K562 (cell line): Measurements from ENCODE around the gene IL34. TPM values are rescaled to one million over a fixed set of nuclear protein-coding genes. Genes with fewer than 3 reads are reported as not detected.

ENCODE experiments used
- ATAC-seq: fragments of 200-7000 bp; cut with Tn5 transposase; 3 replicates; pipeline ENCODE4 v1.9.1; 2020; ENCODE audit warnings: moderate library complexity
- BruUV-seq: library from RNA; stranded (reverse); fragments of 400-500 nt; replicated peaks from 2 replicates; lab custom pipeline; 2021; lab: Mats Ljungman, UMichigan
- CTCF ChIA-PET: fragments of 300-600 bp; formaldehyde crosslinking; extraction: SDS; loops from one replicate; lab custom pipeline; 2021; ENCODE audit warnings: low intra/inter-chr PET ratio; lab: Yijun Ruan, JAX
- POLR2A ChIA-PET: fragments of 300-600, 350-650 bp; sonication (Branson Sonifier 250); formaldehyde crosslinking; extraction: SDS; loops from one replicate; lab custom pipeline; 2021; ENCODE audit warnings: antibody characterized with exemption, inconsistent platforms; lab: Yijun Ruan, JAX
- DNase-seq, 4 experiments: peaks; one replicate each; pipeline versions ENCODE4 v3.0.0 to v3.0.0-alpha.2; 2011 to 2018; ENCODE audit warnings: low spot score in 3 of 4, mixed read lengths in 3 of 4; ENCODE audit errors: extremely low read depth in 1 of 4
- FAIRE-seq: peaks from 2 replicates; lab custom pipeline; 2011; peaks lifted over from hg19 to GRCh38; lab: Jason Lieb, UNC
- H2AFZ ChIP-seq: 2 replicates; pipeline ENCODE4 v1.6.0; 2011; ENCODE audit warnings: low read depth, low read length, control low read depth, inconsistent platforms
- H3K27ac ChIP-seq: fragments of 200-600 bp; 3 replicates; pipeline ENCODE4 v1.8.0; 2011; ENCODE audit warnings: low read depth, mild to moderate bottlenecking, control low read depth, inconsistent platforms, low read length, moderate library complexity, mixed read lengths; ENCODE audit errors: extremely low read depth
- H3K27me3 ChIP-seq, 2 experiments: fragments of 300-600 bp in 1 of 2; 2 replicates in 1 of 2; 3 replicates in 1 of 2; pipeline versions ENCODE4 v1.6.0 to v1.8.0; 2011; ENCODE audit warnings: inconsistent platforms in 2 of 2, low read length in 2 of 2, mild to moderate bottlenecking in 1 of 2, mixed read lengths in 1 of 2, moderate library complexity in 1 of 2; ENCODE audit not compliant: control insufficient read depth in 2 of 2, insufficient read depth in 2 of 2
- H3K36me3 ChIP-seq: fragments of 300-600 bp; 3 replicates; pipeline ENCODE4 v1.8.0; 2011; ENCODE audit warnings: mild to moderate bottlenecking, low read length, inconsistent platforms; ENCODE audit not compliant: control insufficient read depth, insufficient read depth
- H3K4me1 ChIP-seq, 2 experiments: fragments of 200-600 bp in 1 of 2; replicated peaks in 1 of 2; 2 replicates in 1 of 2; 3 replicates in 1 of 2; pipeline versions ENCODE4 v1.5.1 to v1.8.0; 2011; ENCODE audit warnings: inconsistent platforms in 2 of 2, low read length in 2 of 2, mild to moderate bottlenecking in 1 of 2, mixed read lengths in 1 of 2, moderate library complexity in 1 of 2; ENCODE audit not compliant: control insufficient read depth in 2 of 2, insufficient read depth in 2 of 2
- H3K4me2 ChIP-seq: 2 replicates; pipeline ENCODE4 v1.6.1; 2011; ENCODE audit warnings: low read length, control low read depth, inconsistent platforms, mixed read lengths; ENCODE audit not compliant: insufficient read depth
- H3K4me3 ChIP-seq: fragments of 200-600 bp; sonication (generic), shearing (Covaris generic); 2 replicates; pipeline ENCODE4 v1.5.1; 2016; ENCODE audit warnings: control low read depth, inconsistent platforms
- H3K79me2 ChIP-seq: fragments of 200-600 bp; 3 replicates; pipeline ENCODE4 v1.8.0; 2011; ENCODE audit warnings: low read length, inconsistent platforms; ENCODE audit not compliant: control insufficient read depth, insufficient read depth
- H3K9ac ChIP-seq, 2 experiments: 2 replicates each; pipeline versions ENCODE4 v1.6.0 to v1.6.1; 2011; ENCODE audit warnings: low read depth in 2 of 2, low read length in 2 of 2, control low read depth in 1 of 2, inconsistent platforms in 1 of 2, mild to moderate bottlenecking in 1 of 2, mixed read lengths in 1 of 2; ENCODE audit not compliant: insufficient read depth in 1 of 2
- H3K9me1 ChIP-seq: one replicate; pipeline ENCODE4 v1.6.0; 2011; ENCODE audit warnings: inconsistent platforms, mild to moderate bottlenecking, low read length, moderate library complexity; ENCODE audit not compliant: control insufficient read depth, insufficient read depth
- H3K9me3 ChIP-seq: replicated peaks from 2 replicates; pipeline ENCODE4 v1.5.1; 2011; ENCODE audit warnings: low read depth, low read length, inconsistent platforms; ENCODE audit not compliant: control insufficient read depth, insufficient read depth
- H4K20me1 ChIP-seq: replicated peaks from 2 replicates; pipeline ENCODE4 v1.6.1; 2011; ENCODE audit warnings: low read length, inconsistent platforms, mixed read lengths; ENCODE audit not compliant: control insufficient read depth, insufficient read depth
- ELF4 ChIP-seq: fragments of 450-650 bp; formaldehyde crosslinking; IDR thresholded peaks from 2 replicates; pipeline ENCODE4 v1.4.0; 2022; ENCODE audit warnings: missing genetic modification characterization
- HOXB6 ChIP-seq: fragments of 250-450 bp; sonication (Bioruptor Pico); IDR thresholded peaks from 2 replicates; pipeline ENCODE4 v1.5.1; 2022; ENCODE audit warnings: mild to moderate bottlenecking, borderline replicate concordance
- NFIX ChIP-seq: fragments of 250-450 bp; sonication (Bioruptor Pico); IDR thresholded peaks from 2 replicates; pipeline ENCODE4 v1.4.0; 2020; ENCODE audit warnings: low read depth, mild to moderate bottlenecking, moderate library complexity
- OTX1 ChIP-seq: fragments of 450-650 bp; formaldehyde crosslinking; IDR thresholded peaks from 2 replicates; pipeline ENCODE4 v1.4.0; 2022; ENCODE audit warnings: mild to moderate bottlenecking
- RBM39 ChIP-seq: fragments of 200-400 bp; formaldehyde crosslinking; optimal IDR thresholded peaks from 2 replicates; pipeline ENCODE3; 2018; ENCODE audit warnings: low read depth, low read length
- RFX7 ChIP-seq: fragments of 250-450 bp; sonication (Bioruptor Pico); IDR thresholded peaks from 2 replicates; pipeline ENCODE4 v1.5.1; 2021; ENCODE audit warnings: mild to moderate bottlenecking
- ZNF263 ChIP-seq: sonication (generic); formaldehyde crosslinking; IDR thresholded peaks from 2 replicates; pipeline ENCODE4 v1.8.0; 2022; ENCODE audit warnings: mild to moderate bottlenecking, missing genetic modification reagents, borderline replicate concordance
- ZNF695 ChIP-seq: fragments of 450-650 bp; formaldehyde crosslinking; IDR thresholded peaks from 2 replicates; pipeline ENCODE4 v1.4.0; 2020; ENCODE audit warnings: mild to moderate bottlenecking, moderate library complexity
- ZZZ3 ChIP-seq: fragments of 450-650 bp; IDR thresholded peaks from 2 replicates; pipeline ENCODE4 v1.6.1; 2016; ENCODE audit warnings: antibody characterized with exemption, mild to moderate bottlenecking, moderate library complexity
- WGBS: fragments of 100-300 bp; shearing (Covaris generic); methylation state at CpG from one replicate; pipeline ENCODE4 v1.1.6; 2016; ENCODE audit warnings: low coverage, mixed read lengths; ENCODE audit not compliant: insufficient coverage; ENCODE audit errors: missing lambda C conversion rate; 5-methylcytosine and 5-hydroxymethylcytosine counted together
- in situ Hi-C: fragments of 300-500 bp; cut with MboI; formaldehyde crosslinking; loops from 4 replicates; pipeline ENCODE4 v1.15.0; 2018; ENCODE audit warnings: inconsistent platforms, mixed read lengths
- intact Hi-C: fragments of 100-400 bp; cut with micrococcal nuclease; formaldehyde crosslinking; loops from 2 replicates; pipeline ENCODE4 v1.14.2; 2022
- polyA plus RNA-seq, 8 experiments: library from polyadenylated mRNA; depleted of rRNA in 4 of 8; stranded (reverse) in 5 of 8; unstranded in 3 of 8; fragments of >200 nt; fragmentation: Nextera tagmentation in 2 of 8; fragmentation: Illumina TruSeq in 1 of 8; extraction: Ambion mirVana in 2 of 8; extraction: Trizol in 1 of 8; gene quantifications; 2 replicates each; pipeline versions ENCODE4 v1.2.1 to v1.2.3, GENCODE V29; 2011 to 2014; ENCODE audit warnings: inconsistent platforms in 1 of 8, missing spikeins in 1 of 8
- total RNA-seq, 7 experiments: library from RNA; depleted of rRNA in 6 of 7; stranded (reverse); fragments of >200 nt in 6 of 7; fragmentation: Illumina TruSeq in 2 of 7; extraction: Trizol in 2 of 7; gene quantifications; 2 replicates each; pipeline versions ENCODE4 v1.2.1 to v1.2.3, GENCODE V29; 2011 to 2021; ENCODE audit warnings: low replicate concordance in 1 of 7
- TF ChIP-seq, protein P1 (sequence below), 2 experiments: fragments of 450-650 bp in 1 of 2; IDR thresholded peaks; 2 replicates each; pipeline ENCODE4 v1.6.1; 2011 to 2017; ENCODE audit warnings: low read depth in 2 of 2, antibody characterized with exemption in 1 of 2, borderline replicate concordance in 1 of 2, low read length in 1 of 2, mild to moderate bottlenecking in 1 of 2, mixed read lengths in 1 of 2; ENCODE audit not compliant: control insufficient read depth in 1 of 2
- TF ChIP-seq, protein P2 (sequence below): conservative IDR thresholded peaks from 2 replicates; pipeline ENCODE4 v1.6.1; 2011; ENCODE audit warnings: low read depth, mild to moderate bottlenecking, low read length; ENCODE audit not compliant: control insufficient read depth

IL34 gene
- total and polyA plus RNA-seq, 9 of the 15 experiments (the other 6 are each of a cell fraction or from before 2014, with no cell fraction given): 0.07 to 0.18 (median 0.10) TPM; not detected in 6

DNA sequence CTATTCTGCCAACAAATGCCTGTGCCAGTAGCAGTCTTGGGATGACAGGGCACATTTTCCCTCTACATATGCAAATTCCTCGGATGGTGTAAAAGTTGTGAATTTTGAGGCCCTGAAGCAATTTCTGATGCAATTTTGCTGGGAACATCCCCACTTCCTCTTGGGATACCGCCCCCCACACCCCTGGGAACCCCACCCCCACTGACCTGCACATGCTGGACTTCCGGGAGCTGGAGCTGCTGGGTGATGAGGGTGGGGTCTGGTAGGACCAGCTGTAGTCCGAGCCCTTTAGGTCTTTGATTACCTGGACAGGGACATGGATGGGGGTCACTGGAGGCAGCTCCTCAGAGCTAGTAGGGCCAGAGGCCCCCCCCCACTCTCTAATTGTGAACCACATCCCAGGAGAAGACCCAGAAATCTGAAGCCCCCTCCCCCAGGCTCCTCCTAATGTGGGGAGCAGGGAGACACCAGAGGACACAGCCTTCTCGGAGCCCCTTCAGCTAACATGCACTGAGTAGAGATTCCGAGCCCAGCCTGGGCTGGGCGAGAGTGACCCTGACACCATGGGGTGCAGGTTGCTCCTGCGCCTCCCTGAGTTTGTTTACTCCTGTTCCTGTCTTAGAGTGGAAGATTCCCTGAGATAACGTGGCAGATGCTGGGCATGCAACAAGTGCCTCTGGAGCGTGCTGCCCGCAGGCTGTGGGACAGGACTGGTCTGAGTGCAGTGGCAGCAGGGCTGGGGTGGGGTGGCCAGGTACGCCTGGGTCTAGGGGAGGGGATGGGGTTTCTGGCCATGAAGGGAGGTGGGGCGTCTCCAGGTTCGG, 30.5 kb downstream of the IL34 start:
- Histone ChIP-seq H3K9me3 (no peaks in the 10 kb centered on the region), H3K79me2 (peaks cover 11% of the 10 kb centered on the region), H3K4me2 (no peak overlapping the region), H3K4me3 (no peak overlapping the region), H3K4me1 (peaks cover 0 to 24% of the 10 kb centered on the region in 2 experiments; a peak in 2 of 5 replicates), H3K9ac (no peak overlapping the region), H3K27me3 (no peaks in the 10 kb centered on the region), H3K27ac (no peak overlapping the region), H3K36me3 (peaks cover 88% of the 10 kb centered on the region; the same call in 2 of the 3 replicates), H3K9me1 (no peaks in the 10 kb centered on the region), H4K20me1 (peaks cover 3% of the 10 kb centered on the region; the same call in 1 of the 2 replicates), H2AFZ (no peak overlapping the region)
- WGBS: 96% methylated on average over 11 of the region's 14 CpGs
- CTCF ChIA-PET: no interaction called here
- POLR2A ChIA-PET: interaction anchor here (1.0 to 1.4 kb wide), 4 partner anchors 9 to 17 kb away, joined by 3 to 4 read pairs (median 4); partner anchors contain the start of gene MTSS2
- FAIRE-seq (no peak), DNase-seq (no peak), ATAC-seq (no peak)
- in situ Hi-C loops (no loop called here), intact Hi-C loops (no loop called here)
- TF ChIP-seq ZNF263: no peak
- TF ChIP-seq HOXB6: no peak
- no peak for TF ChIP-seq NFIX
- no peak for TF ChIP-seq ELF4 (CRISPR knock-in tag)
- TF ChIP-seq, protein P1, sequence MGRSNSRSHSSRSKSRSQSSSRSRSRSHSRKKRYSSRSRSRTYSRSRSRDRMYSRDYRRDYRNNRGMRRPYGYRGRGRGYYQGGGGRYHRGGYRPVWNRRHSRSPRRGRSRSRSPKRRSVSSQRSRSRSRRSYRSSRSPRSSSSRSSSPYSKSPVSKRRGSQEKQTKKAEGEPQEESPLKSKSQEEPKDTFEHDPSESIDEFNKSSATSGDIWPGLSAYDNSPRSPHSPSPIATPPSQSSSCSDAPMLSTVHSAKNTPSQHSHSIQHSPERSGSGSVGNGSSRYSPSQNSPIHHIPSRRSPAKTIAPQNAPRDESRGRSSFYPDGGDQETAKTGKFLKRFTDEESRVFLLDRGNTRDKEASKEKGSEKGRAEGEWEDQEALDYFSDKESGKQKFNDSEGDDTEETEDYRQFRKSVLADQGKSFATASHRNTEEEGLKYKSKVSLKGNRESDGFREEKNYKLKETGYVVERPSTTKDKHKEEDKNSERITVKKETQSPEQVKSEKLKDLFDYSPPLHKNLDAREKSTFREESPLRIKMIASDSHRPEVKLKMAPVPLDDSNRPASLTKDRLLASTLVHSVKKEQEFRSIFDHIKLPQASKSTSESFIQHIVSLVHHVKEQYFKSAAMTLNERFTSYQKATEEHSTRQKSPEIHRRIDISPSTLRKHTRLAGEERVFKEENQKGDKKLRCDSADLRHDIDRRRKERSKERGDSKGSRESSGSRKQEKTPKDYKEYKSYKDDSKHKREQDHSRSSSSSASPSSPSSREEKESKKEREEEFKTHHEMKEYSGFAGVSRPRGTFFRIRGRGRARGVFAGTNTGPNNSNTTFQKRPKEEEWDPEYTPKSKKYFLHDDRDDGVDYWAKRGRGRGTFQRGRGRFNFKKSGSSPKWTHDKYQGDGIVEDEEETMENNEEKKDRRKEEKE (IDR thresholded peaks at IDR 0.05; ENCODE audit: borderline replicate concordance in 1 of 2, control insufficient read depth in 1 of 2, low read depth in 2 of 2, low read length in 1 of 2): no peak
- no peak for TF ChIP-seq ZNF695
- TF ChIP-seq, protein P2, sequence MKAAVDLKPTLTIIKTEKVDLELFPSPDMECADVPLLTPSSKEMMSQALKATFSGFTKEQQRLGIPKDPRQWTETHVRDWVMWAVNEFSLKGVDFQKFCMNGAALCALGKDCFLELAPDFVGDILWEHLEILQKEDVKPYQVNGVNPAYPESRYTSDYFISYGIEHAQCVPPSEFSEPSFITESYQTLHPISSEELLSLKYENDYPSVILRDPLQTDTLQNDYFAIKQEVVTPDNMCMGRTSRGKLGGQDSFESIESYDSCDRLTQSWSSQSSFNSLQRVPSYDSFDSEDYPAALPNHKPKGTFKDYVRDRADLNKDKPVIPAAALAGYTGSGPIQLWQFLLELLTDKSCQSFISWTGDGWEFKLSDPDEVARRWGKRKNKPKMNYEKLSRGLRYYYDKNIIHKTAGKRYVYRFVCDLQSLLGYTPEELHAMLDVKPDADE: no peak
- TF ChIP-seq RFX7 (CRISPR knock-in tag): no peak
- no peak for TF ChIP-seq RBM39
- no peak for TF ChIP-seq ZZZ3
- no peak for TF ChIP-seq OTX1 (CRISPR knock-in tag)
- no TSS peak for BruUV-seq
